AG04450 (cell line): Measurements from ENCODE around the gene ZCCHC3. TPM values are rescaled to one million over a fixed set of nuclear protein-coding genes. Genes with fewer than 3 reads are reported as not detected.
A peak's percentile ranks its signal among the peaks of the same experiment; 100 is the strongest.

ENCODE experiments used
- CTCF ChIA-PET: fragments of 300-600, 350-600 bp; formaldehyde crosslinking; extraction: SDS; loops from one replicate; lab custom pipeline; 2022; ENCODE audit warnings: antibody characterized with exemption, inconsistent platforms; lab: Charles Lee
- POLR2A ChIA-PET: fragments of 350-600 bp; formaldehyde crosslinking; extraction: SDS; loops from one replicate; lab custom pipeline; 2021; ENCODE audit warnings: antibody characterized with exemption, inconsistent platforms; lab: Yijun Ruan, JAX
- DNase-seq: peaks from one replicate; pipeline ENCODE4 v3.0.0-alpha.2; 2011; ENCODE audit warnings: low read depth, low spot score
- H3K27ac ChIP-seq: one replicate; pipeline ENCODE4 v1.5.1; 2012; ENCODE audit warnings: low read depth, low read length, control low read depth
- H3K27me3 ChIP-seq: one replicate; pipeline ENCODE4 v1.6.0; 2012; ENCODE audit warnings: low read length; ENCODE audit not compliant: control insufficient read depth, insufficient read depth
- H3K4me3 ChIP-seq: 2 replicates; pipeline ENCODE4 v1.5.1; 2011; ENCODE audit warnings: mild to moderate bottlenecking, low read depth, low read length, control low read depth
- H3K9me3 ChIP-seq: 2 replicates; pipeline ENCODE4 v1.5.1; 2012; ENCODE audit warnings: low read length; ENCODE audit not compliant: control insufficient read depth, insufficient read depth
- polyA plus RNA-seq: library from polyadenylated mRNA; depleted of rRNA; stranded (reverse); fragments of >200 nt; gene quantifications from 2 replicates; pipeline ENCODE4 v1.2.3, GENCODE V29; 2011; rRNA removed
- TF ChIP-seq, protein P1 (sequence below): IDR thresholded peaks from 2 replicates; pipeline ENCODE4 v1.5.1; 2011; ENCODE audit warnings: low read depth, low read length, control low read depth, inconsistent platforms

Gene ZCCHC3
- polyA plus RNA-seq, 1 experiment, result 15.4 TPM

DNA sequence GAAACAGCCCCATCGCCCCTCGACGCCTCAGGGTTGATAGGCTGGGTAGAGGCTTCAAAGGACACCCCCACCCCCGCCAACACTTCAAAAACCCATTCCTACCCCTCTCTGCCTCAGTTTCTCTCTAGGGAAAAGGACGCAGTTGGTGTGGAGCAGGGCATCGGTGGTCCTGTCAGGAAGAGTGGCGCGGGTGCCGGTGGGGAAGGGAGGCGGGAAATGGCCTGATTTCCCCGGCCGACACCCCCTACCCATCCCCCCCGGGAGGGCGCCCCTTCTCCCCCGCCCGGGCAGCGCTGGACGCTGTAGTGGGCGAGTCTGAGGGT is 49.9 kb downstream of the ZCCHC3 start:
- peak overlapping the region; percentile 92 for H3K27ac ChIP-seq
- POLR2A ChIA-PET, result interaction anchor here (0.6 to 2.3 kb wide), 8 partner anchors 21 to 319 kb away, joined by 3 to 10 read pairs (median 4); partner anchors contain the start of gene RBCK1
- DNase-seq, result no peak
- peak overlapping the region; percentile 87 for H3K4me3 ChIP-seq
- no peaks in the 10 kb centered on the region for H3K27me3 ChIP-seq
- TF ChIP-seq, protein P1, sequence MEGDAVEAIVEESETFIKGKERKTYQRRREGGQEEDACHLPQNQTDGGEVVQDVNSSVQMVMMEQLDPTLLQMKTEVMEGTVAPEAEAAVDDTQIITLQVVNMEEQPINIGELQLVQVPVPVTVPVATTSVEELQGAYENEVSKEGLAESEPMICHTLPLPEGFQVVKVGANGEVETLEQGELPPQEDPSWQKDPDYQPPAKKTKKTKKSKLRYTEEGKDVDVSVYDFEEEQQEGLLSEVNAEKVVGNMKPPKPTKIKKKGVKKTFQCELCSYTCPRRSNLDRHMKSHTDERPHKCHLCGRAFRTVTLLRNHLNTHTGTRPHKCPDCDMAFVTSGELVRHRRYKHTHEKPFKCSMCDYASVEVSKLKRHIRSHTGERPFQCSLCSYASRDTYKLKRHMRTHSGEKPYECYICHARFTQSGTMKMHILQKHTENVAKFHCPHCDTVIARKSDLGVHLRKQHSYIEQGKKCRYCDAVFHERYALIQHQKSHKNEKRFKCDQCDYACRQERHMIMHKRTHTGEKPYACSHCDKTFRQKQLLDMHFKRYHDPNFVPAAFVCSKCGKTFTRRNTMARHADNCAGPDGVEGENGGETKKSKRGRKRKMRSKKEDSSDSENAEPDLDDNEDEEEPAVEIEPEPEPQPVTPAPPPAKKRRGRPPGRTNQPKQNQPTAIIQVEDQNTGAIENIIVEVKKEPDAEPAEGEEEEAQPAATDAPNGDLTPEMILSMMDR, result no peak
- H3K9me3 ChIP-seq, result peaks cover 9% of the 10 kb centered on the region
- CTCF ChIA-PET, result interaction anchor here (0.5 to 4.3 kb wide), 5 partner anchors 14 to 81 kb away, joined by 3 to 44 read pairs (median 3); no protein-coding TSS in a partner anchor

DNA sequence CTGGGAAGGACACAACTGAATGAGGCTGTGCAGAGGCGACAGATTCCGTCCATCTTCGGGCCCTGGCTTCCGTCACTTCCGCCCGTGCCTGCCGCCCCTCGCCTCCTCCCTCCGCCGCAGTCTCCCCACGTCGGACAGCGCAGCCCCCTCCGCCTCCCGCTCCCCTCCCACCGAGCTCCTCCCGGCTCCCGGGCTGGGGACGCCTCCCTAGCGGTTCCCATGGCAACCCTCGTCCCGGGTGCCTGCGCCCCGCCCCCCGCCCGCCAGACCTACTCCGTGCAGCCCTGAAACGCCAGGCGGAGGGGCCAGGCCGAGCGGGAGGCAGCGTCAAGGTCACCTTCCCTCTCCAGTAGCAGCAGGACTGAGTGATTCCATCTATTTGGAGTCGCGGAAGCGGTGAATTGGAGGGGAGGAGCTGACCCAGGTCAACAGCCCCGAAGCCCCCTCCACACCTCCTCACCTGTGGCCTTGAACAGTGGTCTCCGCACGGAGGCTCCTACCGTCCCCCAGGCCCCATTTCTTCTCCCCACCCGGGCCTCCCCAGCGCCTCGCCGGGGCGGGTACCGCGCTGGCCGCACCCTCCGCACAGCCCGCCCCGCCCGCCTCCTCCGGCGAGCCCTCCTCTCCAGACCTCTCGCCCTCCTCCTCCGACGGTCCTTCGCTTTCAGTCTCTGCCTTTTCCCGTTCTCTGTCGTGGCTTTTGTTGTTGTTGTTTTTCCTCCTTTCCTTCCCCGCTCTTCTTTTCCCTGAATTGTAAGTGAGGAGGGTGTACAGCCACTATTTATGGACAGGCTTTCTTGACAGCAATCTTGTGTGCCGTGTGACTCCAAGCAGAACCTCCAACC is 50.5 kb downstream of the ZCCHC3 start:
- peaks cover 4% of the 10 kb centered on the region for H3K9me3 ChIP-seq
- ChIA-PET CTCF (interaction anchor here (0.5 to 4.3 kb wide), 6 partner anchors 14 to 82 kb away, joined by 3 to 44 read pairs (median 3); no protein-coding TSS in a partner anchor), POLR2A (interaction anchor here (0.6 to 2.3 kb wide), 8 partner anchors 22 to 318 kb away, joined by 3 to 10 read pairs (median 4); partner anchors contain the start of gene RBCK1)
- no peaks in the 10 kb centered on the region for H3K27me3 ChIP-seq
- H3K27ac ChIP-seq, result peak overlapping the region; percentile 92
- DNase-seq, result peak; percentile 80
- peak overlapping the region; percentile 87 for H3K4me3 ChIP-seq
- TF ChIP-seq, protein P1, result no peak

DNA sequence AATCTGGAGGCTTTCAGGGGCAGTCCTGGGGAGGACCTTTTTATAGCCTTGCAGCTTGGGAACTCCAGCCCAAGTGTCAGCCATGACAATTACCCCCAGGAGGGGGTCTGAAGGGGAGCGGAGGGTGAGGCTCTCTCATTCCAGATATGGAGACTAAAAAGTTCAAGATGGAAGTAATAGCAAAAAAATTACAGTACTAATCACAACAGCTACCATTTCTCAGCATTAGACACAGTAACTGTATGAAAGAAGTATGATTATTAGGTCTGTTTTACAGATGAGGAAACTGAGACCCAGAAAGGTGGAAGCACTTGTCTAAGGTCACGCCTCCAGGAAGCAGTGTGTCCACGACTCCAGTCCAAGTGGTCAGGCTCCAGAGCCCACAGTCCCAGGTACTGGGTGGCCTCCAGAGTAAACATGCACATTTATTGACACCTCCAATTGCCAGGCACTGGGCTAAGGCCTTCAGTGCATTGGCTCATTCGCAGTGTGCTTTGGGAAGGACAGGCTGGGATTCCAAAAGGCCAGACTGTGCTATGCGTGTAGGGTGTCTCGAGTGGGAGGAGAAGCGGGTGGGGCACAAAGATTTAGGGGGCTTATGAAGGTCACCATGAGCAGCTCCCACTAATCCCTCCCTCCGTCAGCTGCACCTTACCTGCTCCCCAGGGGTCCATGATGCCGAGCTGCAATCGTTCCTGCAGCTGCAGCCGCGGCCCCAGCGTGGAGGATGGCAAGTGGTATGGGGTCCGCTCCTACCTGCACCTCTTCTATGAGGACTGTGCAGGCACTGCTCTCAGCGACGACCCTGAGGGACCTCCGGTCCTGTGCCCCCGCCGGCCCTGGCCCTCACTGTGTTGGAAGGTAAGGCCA is 51.8 kb downstream of the ZCCHC3 start:
- Histone ChIP-seq H3K4me3 (no peak overlapping the region), H3K27ac (no peak overlapping the region), H3K27me3 (no peaks in the 10 kb centered on the region), H3K9me3 (no peaks in the 10 kb centered on the region; the same call in 1 of the 2 replicates)
- CTCF ChIA-PET, result no interaction called here
- POLR2A ChIA-PET, result no interaction called here
- TF ChIP-seq, protein P1, result no peak
- DNase-seq, result no peak

Other genes starting within 250 kb of the ZCCHC3 start
- not detected in 2 replicates for gene DEFB125, start 209.9 kb upstream of the ZCCHC3 start, polyA plus RNA-seq
- gene DEFB126, start 155.0 kb upstream of the ZCCHC3 start, polyA plus RNA-seq, result not detected in 2 replicates
- gene DEFB127, start 140.1 kb upstream of the ZCCHC3 start, polyA plus RNA-seq, result not detected in 2 replicates
- gene DEFB128, start 107.9 kb upstream of the ZCCHC3 start, polyA plus RNA-seq, result not detected in 2 replicates
- gene DEFB129, start 70.3 kb upstream of the ZCCHC3 start, polyA plus RNA-seq, result not detected in 2 replicates
- not detected in 2 replicates for gene DEFB132, start 39.8 kb upstream of the ZCCHC3 start, polyA plus RNA-seq
- gene C20orf96, start 6.8 kb upstream of the ZCCHC3 start, polyA plus RNA-seq, result 12.9 and 13.7 TPM in 2 replicates
- gene SOX12, start 28.0 kb downstream of the ZCCHC3 start, polyA plus RNA-seq, result 3.8 and 4.6 TPM in 2 replicates
- 35.6 and 43.3 TPM in 2 replicates for gene NRSN2, start 49.5 kb downstream of the ZCCHC3 start, polyA plus RNA-seq
- 32.6 and 45.5 TPM in 2 replicates for gene TRIB3, start 83.2 kb downstream of the ZCCHC3 start, polyA plus RNA-seq
- 57.4 and 69.3 TPM in 2 replicates for gene RBCK1, start 110.7 kb downstream of the ZCCHC3 start, polyA plus RNA-seq
- 40.1 and 45.6 TPM in 2 replicates for gene TBC1D20, start 165.0 kb downstream of the ZCCHC3 start, polyA plus RNA-seq
- gene CSNK2A1, start 246.2 kb downstream of the ZCCHC3 start, polyA plus RNA-seq, result 110 and 136 TPM in 2 replicates